ENCODE measurements around the gene EFNA2.

- no peak for TF ChIP-seq CTCF (IDR thresholded peaks at IDR 0.05 in 2 of 3, conservative IDR thresholded peaks at IDR 0.05 in 1 of 3; ENCODE audit: borderline replicate concordance in 1 of 3, insufficient read depth in 1 of 3, low read depth in 2 of 3, low read length in 2 of 3)
- TF ChIP-seq CBX3 (IDR thresholded peaks at IDR 0.05; ENCODE audit: low read depth), result no peak
- no peak for TF ChIP-seq EZH2phosphoT487 (IDR thresholded peaks at IDR 0.05; ENCODE audit: borderline replicate concordance)
- TF ChIP-seq RAD21 (IDR thresholded peaks at IDR 0.05; ENCODE audit: low read depth), result no peak
- TF ChIP-seq ZNF274 (IDR thresholded peaks at IDR 0.05; ENCODE audit: low read depth, low read length), result no peak
- no peak for TF ChIP-seq POLR2A (IDR thresholded peaks at IDR 0.05; ENCODE audit: borderline replicate concordance, extremely low read depth, insufficient read depth, insufficient read length)
- TF ChIP-seq FOSL1 (IDR thresholded peaks at IDR 0.05; ENCODE audit: low read depth), result no peak
- no peak for TF ChIP-seq POLR2AphosphoS5 (IDR thresholded peaks at IDR 0.05; ENCODE audit: low read depth, low read length)
Measured at GRCh38 chr19:1253514-1254080, 32.1 kb upstream of the EFNA2 start.
